ENCODE data around the gene GPANK1.

GPANK1 gene

DNA sequence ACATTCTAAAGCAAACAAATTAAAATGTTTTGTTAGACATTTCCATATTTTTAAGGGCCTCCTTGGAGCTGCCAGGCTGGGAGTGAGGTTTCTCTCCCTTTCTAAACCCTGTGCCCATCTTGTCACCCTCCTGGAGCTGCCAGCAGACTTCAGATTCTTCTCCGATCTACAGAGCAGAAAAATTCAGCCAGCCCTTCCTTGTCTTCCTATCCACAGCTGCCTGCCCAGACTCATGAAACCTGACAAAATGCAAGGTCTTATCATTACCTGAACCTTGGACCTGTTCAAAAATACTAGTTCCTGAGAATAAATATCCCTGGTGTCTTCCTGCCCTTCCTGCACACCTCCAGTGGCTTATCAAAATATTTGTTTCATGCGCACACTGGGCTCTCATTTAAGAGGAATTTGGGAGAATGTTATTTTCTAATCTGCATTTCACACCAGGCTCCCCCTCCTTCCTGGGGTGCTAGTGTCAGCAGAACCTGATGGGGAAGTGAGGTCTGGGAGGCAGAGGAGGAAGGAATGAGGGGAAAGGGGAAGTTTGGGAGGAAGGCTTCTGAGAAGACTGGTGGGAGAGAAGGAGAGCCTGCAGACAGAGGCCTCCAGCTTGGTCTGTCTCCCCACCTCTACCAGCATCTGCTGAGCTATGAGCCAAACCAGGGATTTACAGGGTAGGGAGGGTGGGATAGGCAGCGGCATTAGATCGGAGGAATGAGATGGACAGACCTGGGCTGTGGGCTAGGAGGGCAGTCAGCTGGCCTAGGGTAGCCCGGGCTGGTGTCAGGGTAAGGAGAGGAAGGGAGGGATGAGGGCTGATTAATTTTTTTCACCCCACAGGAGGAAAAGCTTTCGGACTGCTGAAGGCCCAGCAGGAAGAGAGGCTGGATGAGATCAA, 49.9 kb downstream of the GPANK1 start, which contains the start of gene AIF1:
Gene AIF1 (plus strand): TSS at position 551 of the 895 bp plus-strand sequence. CDS start 96 bp downstream, at position 647.
- FAIRE-seq = no peak

DNA sequence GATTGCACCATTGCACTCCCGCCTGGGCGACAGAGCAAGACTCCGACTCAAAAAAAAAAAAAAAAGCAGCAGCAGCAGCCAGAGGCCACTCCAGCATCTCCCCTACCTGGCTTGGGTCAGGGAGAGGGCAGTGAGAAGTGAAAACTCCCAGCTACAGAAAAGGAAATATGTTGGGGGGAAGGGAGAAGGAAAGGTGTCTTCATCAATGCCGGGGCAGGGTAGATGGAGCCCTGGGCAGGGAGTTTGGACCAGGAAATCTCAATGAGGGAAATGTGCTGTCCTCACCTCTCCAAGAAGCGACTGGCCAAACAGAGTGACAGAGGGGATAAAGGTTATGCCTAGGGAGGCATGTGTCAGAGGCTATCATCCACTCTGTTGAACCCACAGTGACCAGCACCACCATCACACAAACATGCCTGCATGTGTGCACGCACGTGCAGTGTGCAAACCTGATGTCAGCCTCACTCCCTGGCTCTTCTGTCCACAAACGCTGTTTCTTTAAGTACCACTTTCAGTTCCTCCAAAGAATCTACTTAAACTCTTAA, 50.6 kb downstream of the GPANK1 start:
- FAIRE-seq = no peak
